ENCODE data around the gene TIMP4. TPM values are rescaled to one million over a fixed set of nuclear protein-coding genes. Genes with fewer than 3 reads are reported as not detected.

Gene TIMP4
- 1 to 10 TPM; 2.0 to 3.1 TPM for total RNA-seq

GRCh38 chr3:12158387-12159226 is at the start of gene TIMP4:
TSS of gene TIMP4 (minus strand) at chr3:12158912. CDS start at chr3:12158840, 72 bp downstream.
- intact Hi-C loops (cut with DNase I): no loop called here
- no peak for TF ChIP-seq CTCF (IDR thresholded peaks at IDR 0.05)
- H3K4me3 ChIP-seq: peak within 1 kb of the TSS; percentile 37
- no peaks in the 10 kb centered on the region for H3K27me3 ChIP-seq
- H3K4me1 ChIP-seq: no peaks in the 10 kb centered on the region
- H3K9me3 ChIP-seq: no peaks in the 10 kb centered on the region
- H3K27ac ChIP-seq: peak within 1 kb of the TSS; percentile 6
- peak within 1 kb of the TSS; percentile 15 to 61 for H3K9ac ChIP-seq (ENCODE audit: low read depth in 2 of 2, low read length in 2 of 2)
- no peaks in the 10 kb centered on the region for H3K36me3 ChIP-seq
- peak; percentile 75 for DNase-seq

- no peak overlapping the region for H3K9ac ChIP-seq (ENCODE audit: low read depth in 2 of 2, low read length in 2 of 2)
- no peaks in the 10 kb centered on the region for H3K4me1 ChIP-seq
- intact Hi-C loops (cut with DNase I): no loop called here
- H3K4me3 ChIP-seq: no peak overlapping the region
- H3K27ac ChIP-seq: no peak overlapping the region
- H3K36me3 ChIP-seq: no peaks in the 10 kb centered on the region
- TF ChIP-seq CTCF (IDR thresholded peaks at IDR 0.05): no peak
- no peaks in the 10 kb centered on the region for H3K27me3 ChIP-seq
- no peaks in the 10 kb centered on the region for H3K9me3 ChIP-seq
- no peak for DNase-seq
These were observed 46.5 kb upstream of the TIMP4 start for GRCh38 chr3:12205171-12205570.

GRCh38 chr3:12201813-12202212 is 43.1 kb upstream of the TIMP4 start:
- intact Hi-C loops (cut with DNase I): no loop called here
- no peak for DNase-seq
- no peak for TF ChIP-seq CTCF (IDR thresholded peaks at IDR 0.05)

GRCh38 chr3:12198301-12198700 is 39.6 kb upstream of the TIMP4 start:
- H3K9ac ChIP-seq (ENCODE audit: low read depth in 2 of 2, low read length in 2 of 2): no peak overlapping the region
- DNase-seq: no peak
- H3K9me3 ChIP-seq: no peaks in the 10 kb centered on the region
- intact Hi-C loops (cut with DNase I): no loop called here
- H3K4me3 ChIP-seq: no peak overlapping the region
- H3K4me1 ChIP-seq: peaks cover 12% of the 10 kb centered on the region
- H3K36me3 ChIP-seq: no peaks in the 10 kb centered on the region
- no peaks in the 10 kb centered on the region for H3K27me3 ChIP-seq
- no peak for TF ChIP-seq CTCF (IDR thresholded peaks at IDR 0.05)
- H3K27ac ChIP-seq: no peak overlapping the region

More at GRCh38 chr3:12201813-12202212, 43.1 kb upstream of the TIMP4 start:
- Histone ChIP-seq H3K9me3 (no peaks in the 10 kb centered on the region), H3K9ac (ENCODE audit: low read depth in 2 of 2, low read length in 2 of 2) (no peak overlapping the region), H3K27me3 (no peaks in the 10 kb centered on the region), H3K4me3 (no peak overlapping the region), H3K4me1 (no peaks in the 10 kb centered on the region), H3K36me3 (no peaks in the 10 kb centered on the region), H3K27ac (no peak overlapping the region)

- intact Hi-C loops (cut with DNase I): no loop called here
- Histone ChIP-seq H3K27ac (no peak overlapping the region), H3K9me3 (no peaks in the 10 kb centered on the region), H3K36me3 (no peaks in the 10 kb centered on the region), H3K4me3 (no peak overlapping the region), H3K27me3 (no peaks in the 10 kb centered on the region), H3K9ac (ENCODE audit: low read depth in 2 of 2, low read length in 2 of 2) (no peak overlapping the region), H3K4me1 (peaks cover 12% of the 10 kb centered on the region)
- no peak for TF ChIP-seq CTCF (IDR thresholded peaks at IDR 0.05)
- no peak for DNase-seq
These were observed 38.8 kb upstream of the TIMP4 start for GRCh38 chr3:12197475-12197874.
